HUDEP-2 (cell line): ENCODE results near the gene TPST1.
"Not testable (repeated sequence)": the region's sequence is repeated elsewhere in the genome, so short reads cannot be mapped to it uniquely, and the experiment has no call there.

ENCODE experiments used
- DNase-seq, 76 experiments: peaks; one replicate each; lab custom pipeline; 2025; ENCODE audit not compliant: unreplicated experiment in 76 of 76; lab: John Stamatoyannopoulos, UW

The TPST1 gene

DNA sequence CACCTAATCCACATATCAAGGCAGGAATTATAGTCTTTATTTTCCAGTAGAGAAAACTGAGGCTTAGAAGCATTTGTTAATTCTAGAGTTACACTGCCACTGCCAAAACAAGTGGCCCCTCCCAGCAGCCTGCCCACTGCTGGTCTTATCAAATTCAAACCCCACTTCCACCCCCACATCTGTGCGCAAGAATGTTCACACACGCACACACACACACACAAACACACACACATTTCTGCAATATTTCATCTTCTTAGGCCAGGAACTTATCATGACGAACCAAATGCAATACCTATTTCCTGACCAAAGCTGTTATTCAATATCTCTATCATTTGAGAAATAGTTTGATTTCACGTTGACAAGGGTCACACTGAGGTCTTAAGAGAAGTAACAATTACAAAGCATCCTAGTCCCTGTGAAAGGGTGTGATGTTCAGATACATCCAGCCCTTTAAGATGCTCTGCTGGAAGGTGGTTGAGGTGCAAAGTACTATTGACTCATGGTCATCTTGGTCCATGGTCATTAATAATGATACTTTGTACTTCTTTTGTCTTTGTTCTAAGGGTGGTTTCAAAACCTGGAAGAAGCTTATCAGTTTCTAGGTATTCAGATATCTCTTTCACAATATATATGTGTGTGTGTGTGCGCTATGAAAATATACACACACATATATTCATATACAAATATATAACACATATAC lies 169.2 kb downstream of the TPST1 start:
- DNase-seq: peak in 72 of 76 experiments; percentile 6 to 85 (median 55)

DNA sequence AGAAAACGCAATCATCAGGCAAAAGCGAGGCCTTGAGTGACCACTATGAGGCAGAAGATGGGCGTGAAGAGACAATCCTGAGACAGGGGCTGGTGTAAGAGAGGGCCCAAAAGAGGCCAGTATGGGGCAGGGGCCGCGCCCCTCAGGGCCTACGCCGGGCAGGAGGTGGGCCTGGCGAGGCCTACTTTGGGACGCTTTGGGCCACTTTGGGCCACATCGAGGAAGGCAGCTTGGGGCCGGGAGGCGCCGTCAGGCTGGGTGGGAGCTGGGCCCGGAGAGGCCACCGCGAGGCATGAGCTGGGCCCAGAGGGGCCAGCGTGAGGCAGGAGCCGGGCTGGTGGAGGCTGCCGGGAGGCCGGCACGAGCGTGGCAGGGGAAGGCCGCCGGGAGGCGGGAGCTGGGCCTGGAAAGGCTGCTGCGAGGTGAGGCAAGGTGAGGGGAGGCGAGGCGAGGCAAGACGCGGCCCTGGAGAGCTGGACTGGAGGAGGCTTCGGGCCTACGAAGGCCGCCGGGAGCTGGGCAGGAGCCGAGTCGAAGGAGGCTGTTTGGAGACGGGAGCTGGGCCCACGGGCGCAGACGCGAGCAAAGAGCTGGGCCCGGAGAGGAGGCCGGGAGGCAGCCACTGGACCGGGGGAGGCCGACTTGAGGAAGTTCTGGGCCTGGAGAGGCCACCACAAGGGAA lies 171.3 kb downstream of the TPST1 start:
- DNase-seq: no peak

DNA sequence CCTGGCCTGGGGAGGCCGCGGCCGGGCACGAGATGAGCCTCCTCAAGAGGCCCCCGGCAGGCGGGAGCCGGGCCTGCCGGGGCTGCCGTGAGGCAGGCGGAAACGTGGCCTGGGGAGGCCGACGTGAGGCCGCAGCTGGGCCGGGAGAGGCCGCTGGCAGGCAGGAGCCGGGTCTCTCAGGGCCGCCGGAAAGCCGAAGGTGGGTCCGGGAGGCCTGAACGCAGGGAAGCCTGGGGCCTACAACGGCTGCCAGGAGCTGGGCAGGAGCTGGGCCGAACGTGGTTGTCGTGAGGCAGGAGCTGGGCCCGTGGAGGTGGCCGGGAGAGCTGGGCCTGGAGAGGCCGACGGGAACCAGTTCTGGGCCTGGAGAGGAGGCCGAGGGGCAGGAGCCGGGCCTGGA lies 171.9 kb downstream of the TPST1 start:
- DNase-seq: no peak

DNA sequence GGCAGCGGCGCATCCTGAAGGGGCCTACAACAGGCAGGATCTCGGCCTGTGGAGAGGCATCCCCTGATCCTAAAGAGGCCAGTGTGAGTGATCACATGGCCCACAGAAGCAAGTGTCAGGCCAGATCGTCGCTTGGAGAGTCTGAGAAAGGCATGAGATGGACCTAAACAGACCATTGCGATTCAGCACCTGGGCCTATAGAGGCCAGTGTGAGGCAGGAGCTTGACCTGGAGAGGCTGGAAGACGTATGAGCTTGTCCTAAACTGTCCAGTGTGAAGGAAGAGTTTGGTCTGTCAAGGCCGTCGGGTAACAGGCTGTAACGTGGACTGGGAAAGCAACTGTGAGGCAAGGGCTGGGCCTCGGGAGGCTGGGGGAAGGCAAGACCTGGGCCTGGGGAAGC lies 172.6 kb downstream of the TPST1 start:
- no peak for DNase-seq

DNA sequence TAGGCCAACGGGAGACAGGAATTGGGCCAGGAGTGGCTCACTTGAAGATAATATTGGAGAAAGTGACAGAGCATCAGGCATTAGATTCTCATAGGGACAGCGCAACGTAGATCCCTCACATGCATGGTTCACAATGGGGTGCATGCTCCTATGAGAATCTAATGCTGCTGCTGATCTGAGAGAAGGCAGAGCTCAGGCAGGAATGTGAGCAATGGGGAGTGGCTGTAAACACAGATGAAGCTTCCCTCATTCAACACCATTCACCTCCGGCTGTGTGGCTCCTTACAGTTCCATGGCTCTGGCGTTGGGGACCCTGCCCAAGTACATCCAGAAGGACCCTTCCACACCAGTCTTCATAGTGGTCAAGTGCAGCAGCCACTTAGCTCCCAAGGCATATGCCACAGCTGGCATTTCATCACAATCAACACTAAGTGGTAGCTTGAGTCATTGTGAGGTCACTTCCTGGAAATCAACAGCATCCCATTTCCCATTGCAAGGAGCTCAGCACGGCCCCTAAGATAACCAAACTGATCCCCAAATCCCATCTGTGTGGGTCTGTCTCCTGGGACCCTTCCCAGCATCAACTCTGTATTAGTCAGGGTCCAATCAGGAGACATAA lies 174.5 kb downstream of the TPST1 start:
- DNase-seq: no peak

DNA sequence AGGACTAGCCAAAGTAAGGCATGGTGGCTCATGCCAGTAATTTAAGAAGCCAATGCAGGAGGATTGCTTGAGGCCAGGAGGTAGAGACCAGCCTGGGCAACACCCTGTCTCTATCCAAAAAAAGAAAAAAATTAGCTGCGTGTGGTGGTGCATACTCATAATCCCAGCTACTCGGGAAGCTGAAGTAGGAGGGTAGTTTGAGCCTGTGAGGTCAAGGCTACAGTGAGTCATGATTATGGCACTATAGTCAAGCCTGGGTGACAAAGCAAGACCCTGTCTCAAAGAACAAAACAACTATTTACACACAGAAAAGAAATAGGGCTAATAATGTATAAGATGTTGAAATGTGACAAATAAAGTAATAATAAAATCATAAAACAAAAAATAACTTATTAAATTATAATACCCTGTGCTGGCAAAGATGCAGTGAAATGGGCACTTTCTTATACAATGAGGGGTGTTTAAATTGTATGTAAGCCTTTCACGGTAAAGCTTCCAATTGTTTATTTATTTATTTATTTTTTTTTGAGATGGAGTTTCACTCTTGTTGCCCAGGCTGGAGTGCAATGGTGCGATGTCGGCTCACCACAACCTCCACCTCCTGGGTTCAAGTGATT lies 175.2 kb downstream of the TPST1 start:
- DNase-seq: no peak

DNA sequence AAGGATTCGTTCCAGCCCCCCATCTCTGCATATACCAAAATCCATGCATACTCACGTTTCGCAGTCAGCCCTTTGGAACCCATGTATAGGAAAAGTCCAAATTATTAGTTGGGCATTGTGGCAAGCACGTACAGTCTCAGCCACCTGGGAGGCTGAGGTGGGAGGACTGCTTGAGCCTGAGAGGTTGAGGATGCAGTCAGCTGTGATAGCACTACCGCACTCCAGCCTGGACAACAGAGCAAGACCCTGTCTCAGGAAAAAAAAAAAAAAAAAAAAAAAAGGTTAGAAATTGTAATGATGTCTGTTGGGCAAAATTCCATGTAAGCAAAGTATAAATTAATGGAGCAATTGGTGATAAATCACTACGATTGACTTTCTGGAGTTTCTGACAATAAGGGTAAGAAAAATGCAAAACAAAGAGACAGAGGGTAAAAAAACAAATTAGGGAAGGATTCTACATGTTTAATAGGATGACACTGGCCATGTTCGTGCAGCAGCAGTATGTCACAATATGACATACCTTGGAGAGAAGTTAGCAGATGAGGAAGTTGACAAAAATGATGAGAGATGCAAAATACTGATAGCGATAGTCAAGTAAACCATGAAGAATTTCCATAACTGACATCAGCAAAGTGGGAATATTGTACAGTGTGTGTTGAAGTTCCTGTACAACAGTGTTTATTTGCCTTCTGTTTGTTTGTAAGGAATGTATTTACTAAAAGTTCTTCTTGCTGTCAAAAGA lies 177.2 kb downstream of the TPST1 start:
- not testable (repeated sequence) for DNase-seq

DNA sequence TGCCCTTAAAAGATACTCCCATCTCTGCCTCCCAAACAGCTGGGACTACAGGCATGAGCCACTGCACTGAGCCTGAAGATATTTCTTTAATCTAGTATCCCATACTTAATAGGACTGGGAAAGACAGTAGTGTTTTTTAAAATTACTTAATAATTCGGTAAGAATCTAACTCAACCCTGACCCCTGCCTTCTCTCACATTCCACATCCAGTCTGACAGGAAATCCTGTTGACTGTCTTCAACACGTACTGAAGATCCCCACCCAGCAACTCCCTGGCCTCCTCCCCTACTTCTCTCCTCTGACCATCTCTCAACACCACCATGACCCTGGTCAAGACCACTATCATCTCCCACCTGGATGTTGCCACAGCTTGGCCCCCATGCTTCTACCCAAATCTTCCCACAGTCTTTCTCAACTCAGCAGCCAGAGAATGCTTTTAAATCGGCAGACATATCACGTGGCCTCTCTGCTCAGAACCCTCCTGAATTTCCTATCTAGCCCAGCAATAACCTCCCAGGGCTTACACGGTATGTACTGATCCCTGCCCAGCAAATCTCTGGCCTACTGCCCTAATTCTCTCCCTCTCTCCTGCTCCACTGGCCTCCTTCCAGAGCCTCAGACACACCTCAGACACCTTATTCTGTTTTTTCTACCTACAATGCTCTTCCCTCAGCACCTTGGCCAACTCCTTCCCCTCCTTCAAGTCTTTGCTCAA lies 180.2 kb downstream of the TPST1 start:
- not testable (repeated sequence) for DNase-seq

DNA sequence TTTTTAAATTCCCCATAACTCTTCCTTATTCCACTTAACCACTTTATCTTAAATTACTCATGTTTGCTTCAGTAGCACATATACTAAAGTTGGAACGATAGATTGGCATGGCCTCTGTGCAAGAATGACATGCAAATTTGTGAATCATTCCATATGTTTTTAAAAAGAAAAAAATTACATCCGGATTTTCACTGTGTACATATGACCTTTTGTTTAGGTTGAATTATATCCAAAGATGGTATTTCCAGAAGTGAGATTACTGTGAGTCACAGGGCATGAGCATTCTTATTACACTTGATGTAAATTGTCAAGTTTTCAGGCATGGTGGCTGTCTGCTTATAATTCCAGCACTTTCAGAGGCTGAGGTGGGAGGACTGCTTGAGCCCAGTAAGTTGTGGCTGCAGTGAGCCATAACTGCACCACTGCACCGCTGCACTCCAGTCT lies 190.0 kb downstream of the TPST1 start:
- not testable (repeated sequence) for DNase-seq

DNA sequence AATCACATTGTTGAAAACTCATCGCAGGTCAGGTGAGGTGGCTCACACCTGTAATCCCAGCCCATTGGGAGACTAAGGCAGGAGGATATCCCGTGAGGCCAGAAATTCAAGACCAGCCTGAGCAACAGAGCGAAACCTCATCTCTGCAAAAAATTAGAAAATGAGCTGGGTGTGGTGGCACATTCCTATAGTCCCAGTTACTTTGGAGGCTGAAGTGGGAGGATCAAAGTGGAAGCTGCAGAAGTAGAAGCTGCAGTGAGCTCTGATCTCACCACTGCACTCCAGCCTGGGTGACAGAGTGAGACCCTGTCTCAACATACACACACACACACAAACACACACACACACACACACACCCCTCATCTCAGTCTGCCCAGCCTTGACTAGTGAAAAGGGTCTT lies 190.9 kb downstream of the TPST1 start:
- not testable (repeated sequence) for DNase-seq

DNA sequence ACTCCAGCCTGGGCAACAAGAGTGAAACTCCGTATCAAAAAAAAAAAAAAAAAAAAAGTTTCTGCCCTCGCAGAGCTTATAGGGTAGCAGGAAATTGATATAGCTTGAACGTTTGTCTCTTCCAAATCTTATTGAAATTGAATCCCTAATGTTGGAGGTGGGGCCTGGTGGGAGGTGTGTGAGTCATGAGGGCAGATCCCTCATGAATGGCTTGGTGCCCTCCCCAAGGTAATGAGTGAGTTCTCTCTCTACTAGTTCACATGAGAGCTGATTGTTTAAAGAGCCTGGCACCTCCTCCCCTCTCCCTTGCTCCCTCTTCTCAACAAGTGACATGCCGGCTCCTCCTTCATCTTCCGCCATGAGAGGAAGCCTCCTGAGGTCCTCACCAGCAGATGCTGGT lies 193.7 kb downstream of the TPST1 start:
- DNase-seq: not testable (repeated sequence)

DNA sequence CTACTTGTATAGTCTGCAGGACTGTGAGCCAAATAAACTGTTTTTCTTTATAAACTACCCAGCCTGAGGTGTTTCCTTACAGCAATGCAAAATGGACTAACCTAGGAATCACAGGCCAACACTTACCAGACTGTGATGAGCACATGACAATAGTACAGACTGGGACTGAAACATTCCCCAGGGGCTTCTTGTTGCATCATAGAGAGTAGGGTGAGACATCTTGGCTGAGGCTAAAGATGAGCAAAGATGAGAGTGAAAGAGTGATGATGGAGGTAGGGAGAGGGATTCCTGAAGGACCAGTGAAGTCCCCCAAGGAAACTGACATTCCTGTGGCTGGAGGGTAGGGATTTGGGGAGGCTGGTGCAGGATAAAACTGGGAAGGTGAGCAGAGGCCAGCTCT lies 194.4 kb downstream of the TPST1 start:
- no peak for DNase-seq

DNA sequence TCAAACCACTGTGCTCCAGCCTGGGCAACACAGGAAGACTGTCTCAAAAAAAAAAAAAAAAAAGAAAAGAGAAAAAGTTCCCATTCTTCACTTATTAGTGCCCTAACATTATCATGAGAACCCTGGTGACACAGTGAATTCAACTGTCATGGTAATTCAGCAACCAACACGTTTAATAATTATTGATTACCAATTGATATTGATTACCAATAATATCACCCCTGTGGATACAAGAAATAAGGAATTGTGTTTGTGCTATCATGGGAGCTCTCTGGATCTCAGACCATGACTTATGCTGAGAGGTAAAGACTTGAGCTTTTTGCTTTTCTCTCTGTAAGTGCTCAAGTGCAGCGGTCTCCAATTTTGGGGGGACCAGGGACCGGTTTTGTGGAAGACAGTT lies 195.3 kb downstream of the TPST1 start:
- DNase-seq: no peak

DNA sequence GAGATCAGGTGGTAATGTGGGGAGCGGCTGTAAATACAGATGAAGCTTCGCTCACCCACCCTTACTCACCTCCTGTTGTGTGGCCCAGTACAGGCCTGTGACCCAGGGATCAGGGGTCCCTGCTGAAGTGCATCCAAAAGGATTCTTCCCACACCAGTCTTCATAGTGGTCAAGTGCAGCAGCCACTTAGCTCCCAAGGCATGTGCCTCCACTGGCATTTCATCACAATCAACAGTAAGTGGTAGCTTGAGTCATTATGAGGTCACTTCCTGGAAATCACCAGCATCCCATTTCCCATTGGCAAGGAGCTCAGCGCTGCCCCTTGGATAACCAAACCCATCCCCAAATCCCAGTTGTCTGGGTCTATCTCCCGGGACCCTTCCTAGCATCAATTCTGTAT lies 196.0 kb downstream of the TPST1 start:
- DNase-seq: not testable (repeated sequence)

DNA sequence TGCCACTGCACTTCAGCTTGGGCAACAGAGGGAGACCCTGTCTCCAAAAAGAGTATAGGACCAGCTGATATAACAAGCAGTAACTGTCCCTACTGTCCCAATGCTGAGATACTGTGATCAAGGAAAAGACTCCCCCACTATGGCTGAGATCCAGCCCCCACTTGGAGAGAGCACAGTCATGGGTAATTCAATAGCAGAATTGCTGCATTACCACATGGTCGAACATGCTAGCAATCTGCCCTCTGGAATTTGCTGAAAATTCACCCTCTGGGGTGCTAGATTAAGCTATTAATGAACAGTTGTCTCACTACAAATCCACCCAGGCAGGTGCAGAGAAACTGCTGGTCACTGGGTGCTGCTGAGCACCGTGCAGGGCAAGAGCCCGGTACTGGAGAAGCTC lies 196.8 kb downstream of the TPST1 start:
- not testable (repeated sequence) for DNase-seq

DNA sequence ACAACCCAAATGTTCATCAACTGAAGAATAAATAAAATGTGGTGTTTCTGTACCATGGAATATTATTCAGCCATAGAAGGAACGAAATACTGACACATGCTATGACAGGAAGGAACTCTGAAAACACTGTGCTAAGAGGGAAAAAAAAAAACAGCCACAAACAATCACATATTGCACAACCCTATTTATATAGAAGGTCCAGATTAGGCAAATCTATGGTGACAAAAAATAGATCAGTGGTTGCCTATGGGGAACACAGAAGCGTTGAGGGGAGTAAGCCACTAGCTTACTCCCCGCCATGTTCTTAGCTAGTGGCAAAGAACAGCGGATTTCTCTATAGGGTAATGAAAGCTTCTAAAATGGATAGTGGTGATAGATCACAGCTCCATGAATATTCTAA lies 198.4 kb downstream of the TPST1 start:
- DNase-seq: no peak

DNA sequence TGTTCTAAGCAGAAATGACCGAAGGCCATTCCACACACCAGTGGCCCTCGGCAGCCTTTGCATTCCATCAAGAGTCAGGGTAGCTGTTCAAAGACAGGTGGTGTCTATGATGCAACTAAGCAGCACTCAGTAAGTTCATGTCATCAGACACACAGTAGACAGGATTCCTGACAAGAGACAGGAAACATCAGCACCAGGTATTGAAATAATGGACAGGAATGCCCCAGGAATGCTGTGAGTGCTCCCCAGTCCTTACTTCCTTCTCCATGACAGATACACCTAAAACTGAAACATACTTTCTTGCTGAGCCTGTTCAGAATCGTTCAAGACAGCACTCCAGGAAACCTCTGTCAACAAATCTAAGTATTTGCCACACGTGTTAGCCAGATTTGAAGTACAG lies 204.4 kb downstream of the TPST1 start:
- DNase-seq: no peak
